Measurements from ENCODE around the gene LDB3.

DNA sequence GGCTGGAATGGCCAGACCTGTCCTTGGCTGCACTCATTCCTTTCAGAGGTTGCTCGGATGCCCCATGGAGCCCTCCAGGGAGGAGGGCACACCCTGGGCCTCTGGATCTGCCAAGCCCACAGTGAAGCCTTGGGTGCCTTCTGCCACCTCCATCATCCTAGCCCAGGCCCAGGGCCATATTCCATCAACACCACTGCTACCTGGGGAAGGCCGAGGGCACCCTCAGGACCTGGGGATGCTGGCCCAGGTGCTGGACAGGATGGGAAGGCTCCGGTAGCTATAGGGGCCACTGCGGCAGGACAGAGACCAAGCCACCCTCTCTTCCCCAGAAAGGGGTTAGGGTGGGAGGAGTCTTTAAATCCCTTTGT lies 13.2 kb upstream of the LDB3 start:
- TF ChIP-seq CTCF (IDR thresholded peaks at IDR 0.05; ENCODE audit: borderline replicate concordance, extremely low read depth, low read length, poor library complexity, severe bottlenecking) = no peak
- no peak for TF ChIP-seq EZH2 (IDR thresholded peaks at IDR 0.05; ENCODE audit: borderline replicate concordance, low read depth, low read length, severe bottlenecking)
